Keratinocyte (primary cell): Measurements from ENCODE around the gene SORL1. TPM values are rescaled to one million over a fixed set of nuclear protein-coding genes. Genes with fewer than 3 reads are reported as not detected.

ENCODE experiments used
- DNase-seq: peaks from one replicate; pipeline ENCODE4 v3.0.0-alpha.2; 2011; ENCODE audit warnings: low read depth, missing footprints, low spot score
- FAIRE-seq: peaks from 2 replicates; lab custom pipeline; 2011; peaks lifted over from hg19 to GRCh38; lab: Jason Lieb, UNC
- H2AFZ ChIP-seq: 2 replicates; pipeline ENCODE4 v1.6.0; 2012; ENCODE audit warnings: low read length, control low read depth, inconsistent platforms; ENCODE audit not compliant: control insufficient read depth
- H3K27ac ChIP-seq: 2 replicates; pipeline ENCODE4 v1.5.1; 2011; ENCODE audit warnings: low read length; ENCODE audit not compliant: control insufficient read depth, insufficient read depth
- H3K27me3 ChIP-seq: 3 replicates; pipeline ENCODE4 v1.6.0; 2011; ENCODE audit warnings: low read length; ENCODE audit not compliant: control insufficient read depth, insufficient read depth; ENCODE audit errors: extremely low read depth
- H3K36me3 ChIP-seq, 2 experiments: 2 replicates in 1 of 2; 3 replicates in 1 of 2; pipeline ENCODE4 v1.5.1; 2011; ENCODE audit warnings: low read length in 2 of 2, mild to moderate bottlenecking in 1 of 2; ENCODE audit not compliant: control insufficient read depth in 2 of 2, insufficient read depth in 2 of 2; ENCODE audit errors: extremely low read depth in 1 of 2
- H3K4me1 ChIP-seq: 3 replicates; pipeline ENCODE4 v1.5.1; 2011; ENCODE audit warnings: low read length; ENCODE audit not compliant: control insufficient read depth, insufficient read depth; ENCODE audit errors: extremely low read depth
- H3K4me2 ChIP-seq: 3 replicates; pipeline ENCODE4 v1.6.0; 2011; ENCODE audit warnings: low read depth, low read length; ENCODE audit not compliant: control insufficient read depth, insufficient read depth; ENCODE audit errors: extremely low read depth
- H3K4me3 ChIP-seq, 3 experiments: fragments of 200-600 bp in 1 of 3; sonication (generic) in 1 of 3; 2 replicates in 2 of 3; 3 replicates in 1 of 3; pipeline ENCODE4 v1.5.1; 2011 to 2016; ENCODE audit warnings: low read length in 3 of 3, mild to moderate bottlenecking in 3 of 3, control low read depth in 2 of 3, inconsistent platforms in 1 of 3, low read depth in 1 of 3, mixed read lengths in 1 of 3, mixed run types in 1 of 3, moderate library complexity in 1 of 3; ENCODE audit not compliant: control insufficient read depth in 2 of 3, insufficient read depth in 2 of 3; ENCODE audit errors: extremely low read depth in 1 of 3
- H3K79me2 ChIP-seq: 2 replicates; pipeline ENCODE4 v1.6.0; 2012; ENCODE audit warnings: low read length; ENCODE audit not compliant: control insufficient read depth, insufficient read depth
- H3K9ac ChIP-seq: 3 replicates; pipeline ENCODE4 v1.6.0; 2011; ENCODE audit warnings: low read length; ENCODE audit not compliant: control insufficient read depth, insufficient read depth; ENCODE audit errors: extremely low read depth
- H3K9me1 ChIP-seq: 3 replicates; pipeline ENCODE4 v1.6.0; 2011; ENCODE audit warnings: low read length; ENCODE audit not compliant: control insufficient read depth, insufficient read depth; ENCODE audit errors: extremely low read depth
- H3K9me3 ChIP-seq: 2 replicates; pipeline ENCODE4 v1.5.1; 2012; ENCODE audit warnings: low read depth, low read length; ENCODE audit not compliant: control insufficient read depth
- H4K20me1 ChIP-seq: 3 replicates; pipeline ENCODE4 v1.6.0; 2011; ENCODE audit warnings: low read length; ENCODE audit not compliant: control insufficient read depth, insufficient read depth; ENCODE audit errors: extremely low read depth
- CTCF ChIP-seq, 3 experiments: IDR thresholded peaks in 1 of 3; conservative IDR thresholded peaks in 1 of 3; optimal IDR thresholded peaks in 1 of 3; 2 replicates in 2 of 3; 3 replicates in 1 of 3; pipeline versions ENCODE3 to v1.5.1; 2011; ENCODE audit warnings: low read length in 3 of 3, mild to moderate bottlenecking in 3 of 3, moderate library complexity in 2 of 3, control low read depth in 1 of 3, inconsistent platforms in 1 of 3; ENCODE audit not compliant: insufficient read depth in 2 of 3; ENCODE audit errors: extremely low read depth in 1 of 3
- EZH2 ChIP-seq: IDR thresholded peaks from one replicate; pipeline ENCODE4 v1.6.1; 2012; ENCODE audit warnings: inconsistent platforms, mild to moderate bottlenecking, low read length, moderate library complexity
- dilution Hi-C: fragments of 300-500 bp; cut with MboI; formaldehyde crosslinking; loops from one replicate; pipeline ENCODE4 v1.7.0; 2020; ENCODE audit warnings: low sequenced_read_pairs; ENCODE audit not compliant: extremely low pct_ligation_motif_present
- polyA plus RNA-seq, 5 experiments: library from polyadenylated mRNA; depleted of rRNA in 3 of 5; stranded (reverse) in 3 of 5; stranded (forward) in 1 of 5; unstranded in 1 of 5; fragments of >200 nt; gene quantifications; 1 replicate in 1 of 5; 2 replicates in 3 of 5; 3 replicates in 1 of 5; pipeline versions ENCODE4 v1.2.1 to v1.2.3, GENCODE V29; 2011 to 2012; ENCODE audit warnings: missing spikeins in 2 of 5, low read depth in 1 of 5, low replicate concordance in 1 of 5

SORL1 gene
- polyA plus RNA-seq, 1 donor (not counting 4 experiments of a cell fraction or from before 2014, with no cell fraction given): 38.9 TPM

GRCh38 chr11:121474680-121475079 is 22.6 kb downstream of the SORL1 start:
- Histone ChIP-seq H3K4me3 (no peak overlapping the region), H3K9ac (no peak overlapping the region), H3K79me2 (no peaks in the 10 kb centered on the region), H3K9me1 (no peaks in the 10 kb centered on the region), H4K20me1 (no peaks in the 10 kb centered on the region), H3K4me1 (peaks cover 10% of the 10 kb centered on the region), H3K27me3 (no peaks in the 10 kb centered on the region), H3K4me2 (no peak overlapping the region), H3K9me3 (no peaks in the 10 kb centered on the region), H3K36me3 (peaks cover 1 to 3% of the 10 kb centered on the region in 2 experiments), H2AFZ (no peak overlapping the region), H3K27ac (no peak overlapping the region)
- DNase-seq: no peak
- no peak for TF ChIP-seq CTCF (optimal IDR thresholded peaks at IDR 0.05 in 1 of 3, IDR thresholded peaks at IDR 0.05 in 1 of 3, conservative IDR thresholded peaks at IDR 0.05 in 1 of 3; ENCODE audit: extremely low read depth in 1 of 3, insufficient read depth in 2 of 3, low read length in 3 of 3)
- no peak for TF ChIP-seq EZH2
- dilution Hi-C loops: no loop called here
- no peak for FAIRE-seq

- H2AFZ ChIP-seq: no peak overlapping the region
- no peaks in the 10 kb centered on the region for H4K20me1 ChIP-seq
- H3K27ac ChIP-seq: peak overlapping the region; percentile 33
- peaks cover 0 to 3% of the 10 kb centered on the region in 2 experiments for H3K36me3 ChIP-seq
- no peaks in the 10 kb centered on the region for H3K9me3 ChIP-seq
- FAIRE-seq: peak; percentile 94
- no peaks in the 10 kb centered on the region for H3K9me1 ChIP-seq
- no peak overlapping the region for H3K4me3 ChIP-seq
- no peaks in the 10 kb centered on the region for H3K27me3 ChIP-seq
- H3K9ac ChIP-seq: no peak overlapping the region
- peaks cover 10% of the 10 kb centered on the region for H3K4me1 ChIP-seq
- no peak for DNase-seq
- H3K79me2 ChIP-seq: no peaks in the 10 kb centered on the region
- TF ChIP-seq EZH2 (no peak), CTCF (optimal IDR thresholded peaks at IDR 0.05 in 1 of 3, IDR thresholded peaks at IDR 0.05 in 1 of 3, conservative IDR thresholded peaks at IDR 0.05 in 1 of 3; ENCODE audit: extremely low read depth in 1 of 3, insufficient read depth in 2 of 3, low read length in 3 of 3) (no peak)
- H3K4me2 ChIP-seq: no peak overlapping the region
- dilution Hi-C loops: no loop called here
Observed at GRCh38 chr11:121476379-121477032, 24.4 kb downstream of the SORL1 start.
